ENCODE results near the gene RPL15.

DNA sequence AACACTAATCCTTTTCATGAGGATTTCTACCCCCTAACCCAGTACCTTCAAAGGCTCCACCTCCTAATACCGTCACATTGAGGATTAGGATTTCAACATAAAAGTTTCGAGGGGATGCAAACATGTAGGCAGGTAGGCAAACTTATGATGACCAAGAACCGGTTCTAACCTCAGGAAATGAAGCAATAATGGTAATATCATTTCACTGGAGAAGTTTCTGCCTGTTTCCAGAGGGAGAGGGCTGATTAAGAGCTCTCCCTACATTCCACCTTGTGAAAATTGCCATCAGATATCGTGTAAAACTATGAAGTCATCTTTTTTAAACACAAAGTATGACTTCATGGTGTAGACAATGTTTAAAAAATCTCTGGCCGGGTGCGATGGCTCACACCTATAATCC, 31.7 kb upstream of the RPL15 start:
- TF ChIP-seq CTCF (IDR thresholded peaks at IDR 0.05) (no peak), EZH2 (IDR thresholded peaks at IDR 0.05; ENCODE audit: borderline replicate concordance, insufficient read depth, low read depth, low read length, poor library complexity, severe bottlenecking) (no peak)
